Measurements from ENCODE around the gene TRIO.

Gene TRIO

GRCh38 chr5:14242447-14242846 lies 99.3 kb downstream of the TRIO start:
- TF ChIP-seq CTCF (IDR thresholded peaks at IDR 0.05; ENCODE audit: low read depth, low read length): no peak
- DNase-seq (ENCODE audit: extremely low read depth, low read depth): no peak

GRCh38 chr5:14242871-14243383 lies 99.8 kb downstream of the TRIO start:
- DNase-seq (ENCODE audit: extremely low read depth, low read depth): no peak
- TF ChIP-seq CTCF (IDR thresholded peaks at IDR 0.05; ENCODE audit: low read depth, low read length): no peak

- no peak for TF ChIP-seq CTCF (IDR thresholded peaks at IDR 0.05; ENCODE audit: low read depth, low read length)
- DNase-seq (ENCODE audit: extremely low read depth, low read depth): no peak
Observed at GRCh38 chr5:14243766-14244165, 100.6 kb downstream of the TRIO start.

- DNase-seq (ENCODE audit: extremely low read depth, low read depth): no peak
- TF ChIP-seq CTCF (IDR thresholded peaks at IDR 0.05; ENCODE audit: low read depth, low read length): no peak
Observed at GRCh38 chr5:14244721-14245120, 101.6 kb downstream of the TRIO start.

GRCh38 chr5:14245132-14245925 lies 102.2 kb downstream of the TRIO start:
- no peak for DNase-seq (ENCODE audit: extremely low read depth, low read depth)
- TF ChIP-seq CTCF (IDR thresholded peaks at IDR 0.05; ENCODE audit: low read depth, low read length): no peak

GRCh38 chr5:14246350-14247053 lies 103.4 kb downstream of the TRIO start:
- no peak for DNase-seq (ENCODE audit: extremely low read depth, low read depth)
- TF ChIP-seq CTCF (IDR thresholded peaks at IDR 0.05; ENCODE audit: low read depth, low read length): no peak

GRCh38 chr5:14247054-14247386 lies 103.9 kb downstream of the TRIO start:
- no peak for DNase-seq (ENCODE audit: extremely low read depth, low read depth)
- no peak for TF ChIP-seq CTCF (IDR thresholded peaks at IDR 0.05; ENCODE audit: low read depth, low read length)

All from AG09319 (cell line).